Mesothelial cell of epicardium (in vitro differentiated cells): ENCODE data around the gene TP73. TPM values are rescaled to one million over a fixed set of nuclear protein-coding genes. Genes with fewer than 3 reads are reported as not detected.

ENCODE experiments used
- DNase-seq, 2 experiments: peaks; one replicate each; pipeline ENCODE4 v3.0.0; 2021; ENCODE audit warnings: low spot score in 2 of 2; ENCODE audit not compliant: unreplicated experiment in 2 of 2
- H3K27ac Mint-ChIP-seq: 2 replicates; pipeline ENCODE4 v1.8.0; 2021; ENCODE audit warnings: mixed read lengths
- H3K27me3 Mint-ChIP-seq: 2 replicates; pipeline ENCODE4 v1.8.0; 2021; ENCODE audit warnings: low read depth, mixed read lengths
- H3K36me3 Mint-ChIP-seq: 2 replicates; pipeline ENCODE4 v1.8.0; 2021; ENCODE audit warnings: mixed read lengths
- H3K4me1 Mint-ChIP-seq: 2 replicates; pipeline ENCODE4 v1.8.0; 2021; ENCODE audit warnings: mixed read lengths
- H3K4me3 Mint-ChIP-seq: 2 replicates; pipeline ENCODE4 v1.8.0; 2021; ENCODE audit warnings: mild to moderate bottlenecking, moderate library complexity, mixed read lengths
- H3K9me3 Mint-ChIP-seq: 2 replicates; pipeline ENCODE4 v1.8.0; 2021; ENCODE audit warnings: mixed read lengths
- total RNA-seq: library from RNA; stranded (reverse); gene quantifications from 3 replicates; pipeline ENCODE4 v1.2.1, GENCODE V29; 2021
- TF ChIP-seq, protein P1 (sequence below): fragments of 200-600 bp; sonication (generic); IDR thresholded peaks from one replicate; pipeline ENCODE4 v1.5.0; 2021; ENCODE audit warnings: antibody characterized with exemption; ENCODE audit not compliant: unreplicated experiment

The TP73 gene
- total RNA-seq, 1 donor from 2014 or later = 1.4 TPM

DNA sequence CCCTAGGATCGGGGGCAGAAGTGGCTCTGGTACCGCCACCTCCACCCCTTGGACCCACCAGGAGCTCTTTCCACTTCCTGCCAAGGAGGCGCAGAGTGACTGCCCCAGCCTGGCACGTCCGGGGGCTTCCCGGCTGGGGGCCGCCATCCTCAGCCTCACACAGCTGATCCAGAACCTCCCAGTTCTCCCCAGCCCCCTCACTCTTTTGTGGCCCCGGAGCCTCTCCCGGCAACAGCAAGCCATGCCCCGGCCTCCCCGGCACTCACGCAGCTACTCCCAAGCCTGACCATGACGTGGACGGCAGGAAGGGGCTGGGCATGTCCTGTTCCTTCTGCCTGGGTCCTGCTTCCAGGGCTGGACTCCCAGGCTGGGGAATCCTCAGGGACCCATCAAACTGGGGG, 17.1 kb downstream of the TP73 start:
- Mint-ChIP-seq H3K27me3 (peaks cover 62% of the 10 kb centered on the region), H3K36me3 (no peaks in the 10 kb centered on the region)

DNA sequence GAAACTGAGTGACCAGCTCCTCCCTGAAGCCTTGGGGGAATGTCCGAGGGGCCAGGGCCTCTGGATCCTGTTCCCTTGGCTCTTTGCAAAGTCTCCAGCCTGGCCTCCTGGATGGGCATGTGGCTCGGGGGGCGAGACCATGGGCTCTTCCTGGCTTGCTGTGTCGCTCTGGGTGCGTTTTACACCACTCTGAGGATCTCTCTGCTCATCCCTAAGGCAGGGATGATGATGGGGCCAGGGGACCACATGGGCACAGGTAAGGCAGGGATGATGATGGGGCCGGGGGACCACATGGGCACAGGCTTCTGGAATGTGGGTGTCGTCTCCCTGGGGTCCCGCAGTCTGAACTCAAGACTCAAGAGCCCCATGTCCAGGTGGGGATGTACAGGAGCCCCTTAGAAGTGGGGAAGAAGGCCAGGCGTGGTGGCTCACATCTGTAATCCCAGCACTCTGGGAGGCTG, 17.7 kb downstream of the TP73 start:
- no peak for DNase-seq
- H3K27ac Mint-ChIP-seq = no peak overlapping the region

More for the DNA sequence above, 17.1 kb downstream of the TP73 start:
- TF ChIP-seq, protein P1, sequence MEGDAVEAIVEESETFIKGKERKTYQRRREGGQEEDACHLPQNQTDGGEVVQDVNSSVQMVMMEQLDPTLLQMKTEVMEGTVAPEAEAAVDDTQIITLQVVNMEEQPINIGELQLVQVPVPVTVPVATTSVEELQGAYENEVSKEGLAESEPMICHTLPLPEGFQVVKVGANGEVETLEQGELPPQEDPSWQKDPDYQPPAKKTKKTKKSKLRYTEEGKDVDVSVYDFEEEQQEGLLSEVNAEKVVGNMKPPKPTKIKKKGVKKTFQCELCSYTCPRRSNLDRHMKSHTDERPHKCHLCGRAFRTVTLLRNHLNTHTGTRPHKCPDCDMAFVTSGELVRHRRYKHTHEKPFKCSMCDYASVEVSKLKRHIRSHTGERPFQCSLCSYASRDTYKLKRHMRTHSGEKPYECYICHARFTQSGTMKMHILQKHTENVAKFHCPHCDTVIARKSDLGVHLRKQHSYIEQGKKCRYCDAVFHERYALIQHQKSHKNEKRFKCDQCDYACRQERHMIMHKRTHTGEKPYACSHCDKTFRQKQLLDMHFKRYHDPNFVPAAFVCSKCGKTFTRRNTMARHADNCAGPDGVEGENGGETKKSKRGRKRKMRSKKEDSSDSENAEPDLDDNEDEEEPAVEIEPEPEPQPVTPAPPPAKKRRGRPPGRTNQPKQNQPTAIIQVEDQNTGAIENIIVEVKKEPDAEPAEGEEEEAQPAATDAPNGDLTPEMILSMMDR = no peak
- no peak for DNase-seq
- H3K4me3 Mint-ChIP-seq = no peak overlapping the region
- peaks cover 15% of the 10 kb centered on the region for H3K4me1 Mint-ChIP-seq
- no peak overlapping the region for H3K27ac Mint-ChIP-seq
- H3K9me3 Mint-ChIP-seq = no peaks in the 10 kb centered on the region

DNA sequence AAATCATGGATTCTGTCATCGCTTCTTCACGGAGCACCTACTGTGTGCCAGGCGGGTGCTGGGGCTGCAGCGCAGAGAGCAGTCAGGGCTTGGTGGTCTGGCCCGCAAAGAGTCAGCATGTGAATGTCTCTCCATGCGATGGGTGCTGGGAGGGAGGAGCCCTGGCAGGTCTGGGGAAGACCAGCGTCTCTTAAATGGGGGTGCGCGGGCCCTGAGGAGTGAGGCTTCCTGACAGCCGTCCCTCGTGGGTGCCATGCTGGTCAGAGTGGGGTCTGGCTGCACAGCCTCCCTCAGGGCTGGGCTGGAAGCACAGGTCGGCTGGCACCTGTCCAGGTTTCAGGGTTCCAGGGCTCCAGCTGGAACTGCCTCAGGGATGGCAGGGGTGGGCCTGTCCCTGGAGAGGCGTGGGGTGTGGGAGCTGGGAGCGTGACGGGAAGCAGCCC, 18.5 kb downstream of the TP73 start:
- Mint-ChIP-seq H3K36me3 (no peaks in the 10 kb centered on the region), H3K4me1 (peaks cover 9% of the 10 kb centered on the region), H3K27me3 (peaks cover 54% of the 10 kb centered on the region), H3K9me3 (no peaks in the 10 kb centered on the region), H3K27ac (no peak overlapping the region), H3K4me3 (no peak overlapping the region)
- TF ChIP-seq, protein P1 = no peak
- no peak for DNase-seq

More for the DNA sequence above, 17.7 kb downstream of the TP73 start:
- H3K27me3 Mint-ChIP-seq = peaks cover 58% of the 10 kb centered on the region
- H3K4me1 Mint-ChIP-seq = peaks cover 13% of the 10 kb centered on the region
- H3K9me3 Mint-ChIP-seq = no peaks in the 10 kb centered on the region
- no peak overlapping the region for H3K4me3 Mint-ChIP-seq
- TF ChIP-seq, protein P1 = no peak
- no peaks in the 10 kb centered on the region for H3K36me3 Mint-ChIP-seq

DNA sequence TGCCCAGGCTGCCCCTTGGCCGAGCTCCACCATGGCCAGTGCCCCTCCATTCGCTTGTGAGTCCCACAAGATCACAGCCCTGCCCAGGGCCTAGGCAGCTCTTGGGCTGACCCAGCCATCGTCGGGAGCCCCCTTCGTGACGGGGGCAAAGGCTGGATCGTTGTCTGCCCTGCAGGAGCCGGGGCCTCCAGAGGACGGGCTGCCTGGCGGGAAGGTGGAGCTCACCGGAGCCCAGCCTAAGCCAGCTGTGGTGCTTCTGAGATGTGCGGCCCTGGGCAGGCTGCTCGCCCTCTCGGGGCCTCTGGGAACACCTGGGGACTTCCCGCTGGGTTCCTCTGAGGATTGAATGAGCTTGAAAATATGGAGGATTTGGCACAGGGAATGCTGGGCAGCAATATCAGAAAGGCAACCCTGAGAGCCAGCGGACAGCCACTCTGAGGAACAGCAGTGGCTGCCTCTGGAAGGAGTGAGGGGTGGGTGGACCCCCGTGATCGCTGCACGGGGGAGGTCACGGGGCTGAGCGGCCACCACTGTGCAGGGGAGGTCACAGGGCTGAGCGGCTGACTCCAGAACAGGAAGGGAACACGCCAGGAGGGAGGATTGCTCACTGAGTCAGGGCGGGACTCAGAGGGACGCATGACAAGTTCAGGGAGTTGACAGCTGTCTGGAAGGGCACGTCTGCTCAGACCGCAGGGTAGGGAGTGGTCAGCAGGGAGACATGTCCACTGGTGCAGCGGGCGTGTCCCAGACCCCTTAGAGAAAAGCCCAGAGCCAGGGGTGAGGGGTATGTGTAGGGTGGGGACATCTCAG, 19.3 kb downstream of the TP73 start:
- TF ChIP-seq, protein P1 = no peak
- H3K4me3 Mint-ChIP-seq = no peak overlapping the region
- H3K4me1 Mint-ChIP-seq = peaks cover 9% of the 10 kb centered on the region
- no peaks in the 10 kb centered on the region for H3K36me3 Mint-ChIP-seq
- no peaks in the 10 kb centered on the region for H3K9me3 Mint-ChIP-seq
- no peak overlapping the region for H3K27ac Mint-ChIP-seq
- peaks cover 50% of the 10 kb centered on the region for H3K27me3 Mint-ChIP-seq
- DNase-seq = no peak

DNA sequence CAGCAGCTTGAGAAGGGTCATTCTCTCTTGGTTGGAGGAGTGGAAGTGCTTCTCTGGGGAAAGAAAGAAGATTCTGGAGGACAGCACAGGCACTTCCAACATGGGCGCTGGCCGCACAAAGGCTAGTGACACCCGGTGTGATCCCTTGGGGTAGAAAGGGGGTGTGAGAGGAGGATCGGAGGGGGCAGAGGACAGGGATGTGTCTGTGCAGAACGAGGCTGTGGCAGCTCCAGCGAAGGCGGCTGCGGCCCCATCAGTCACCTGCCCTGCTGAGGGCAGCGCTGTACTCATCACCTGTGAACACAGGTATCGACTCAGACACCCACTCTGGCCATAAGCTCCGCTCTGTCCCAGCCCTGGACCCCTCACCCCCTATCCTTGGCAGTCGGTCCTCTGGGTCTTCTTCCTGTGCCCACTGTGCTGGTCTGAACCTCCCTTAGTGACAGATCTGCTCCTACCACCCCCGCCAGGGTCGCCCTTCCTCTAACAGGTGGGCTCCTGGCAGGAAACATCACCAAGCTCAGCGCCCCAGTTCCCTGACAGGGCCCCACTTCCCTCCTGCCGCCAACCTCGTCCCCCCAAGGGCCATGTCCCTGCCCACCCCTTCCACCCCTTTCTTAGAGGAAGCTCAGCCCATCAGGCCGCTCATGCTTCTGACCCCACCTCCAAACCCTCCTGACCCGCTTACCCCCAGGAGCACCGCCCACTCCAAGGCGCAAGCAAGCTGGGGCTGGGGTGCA, 20.1 kb downstream of the TP73 start:
- H3K27me3 Mint-ChIP-seq = peaks cover 46% of the 10 kb centered on the region
- no peak overlapping the region for H3K4me3 Mint-ChIP-seq
- H3K4me1 Mint-ChIP-seq = peaks cover 9% of the 10 kb centered on the region
- DNase-seq = no peak
- H3K9me3 Mint-ChIP-seq = no peaks in the 10 kb centered on the region
- no peak overlapping the region for H3K27ac Mint-ChIP-seq
- TF ChIP-seq, protein P1 = no peak
- no peaks in the 10 kb centered on the region for H3K36me3 Mint-ChIP-seq
